HS-5 (cell line): ENCODE results near the gene PFN4.
"Not testable (repeated sequence)": the region's sequence is repeated elsewhere in the genome, so short reads cannot be mapped to it uniquely, and the experiment has no call there.

Source experiments
- DNase-seq: peaks from one replicate; pipeline ENCODE4 v3.0.0-alpha.2; 2012; ENCODE audit warnings: low read depth

PFN4 gene, protein sequence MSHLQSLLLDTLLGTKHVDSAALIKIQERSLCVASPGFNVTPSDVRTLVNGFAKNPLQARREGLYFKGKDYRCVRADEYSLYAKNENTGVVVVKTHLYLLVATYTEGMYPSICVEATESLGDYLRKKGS

DNA sequence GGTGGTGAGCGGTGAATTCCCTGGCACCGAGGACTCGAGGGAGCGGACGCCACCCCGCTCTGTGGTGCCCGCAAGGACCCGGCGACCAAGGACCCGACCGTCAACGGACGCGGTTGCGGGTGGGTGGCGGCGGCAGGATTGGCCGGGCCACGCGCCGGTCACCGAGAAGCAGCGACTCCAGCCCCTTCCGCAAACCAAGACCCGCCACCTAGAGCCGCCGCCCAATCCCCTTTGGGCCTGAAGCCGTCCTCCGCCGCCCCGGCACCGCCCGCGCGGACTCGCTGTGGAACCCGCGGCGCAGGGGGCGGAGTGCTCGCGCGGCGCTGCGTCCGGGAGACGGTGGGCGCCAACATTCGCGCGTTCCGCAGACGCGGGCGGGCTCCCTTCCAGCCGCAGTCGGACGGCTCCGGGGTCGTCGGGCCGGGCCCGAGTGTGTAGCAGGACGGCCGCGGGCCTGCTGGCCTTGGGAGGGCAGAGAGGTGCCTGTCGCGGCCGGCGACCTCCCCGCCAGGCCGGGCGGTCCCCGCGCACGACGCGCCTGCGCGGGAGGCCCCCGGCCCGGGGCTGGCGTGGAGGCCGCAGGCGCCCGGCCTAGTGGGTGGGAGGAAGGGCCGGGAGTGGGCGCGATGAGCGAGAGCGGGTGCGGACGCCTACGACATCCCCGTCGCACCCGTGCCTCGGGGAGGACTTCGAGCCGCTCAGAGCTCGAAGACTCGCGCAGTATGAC, at the start of gene PFN4, which contains the start of gene FAM228B:
TSS of gene PFN4 (minus strand) at position 140 of the 727 bp plus-strand sequence. CDS start 799 bp downstream, outside the sequence.
TSS of gene FAM228B (plus strand) at position 275 of the 727 bp plus-strand sequence. CDS start 893 bp downstream, outside the sequence.
- no peak for DNase-seq

DNA sequence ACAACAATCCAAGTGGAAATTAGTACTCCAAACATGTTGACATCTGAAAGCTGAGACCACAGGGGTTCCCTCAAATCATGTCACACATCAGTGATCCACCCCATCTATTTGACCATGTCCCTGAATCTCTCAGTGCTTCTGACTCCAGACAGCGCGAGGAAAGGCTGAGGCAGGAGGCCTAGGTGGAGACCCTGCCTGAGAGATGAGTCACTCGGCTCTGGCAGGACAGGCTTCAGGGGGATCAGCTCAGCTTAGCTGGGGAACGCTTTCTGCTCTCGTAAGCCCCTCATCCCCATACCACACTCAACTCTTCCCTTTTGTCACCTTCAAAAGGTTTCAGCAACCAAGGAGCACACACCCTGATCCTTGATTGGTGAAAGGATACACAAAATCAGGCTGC, 45.9 kb upstream of the PFN4 start:
- no peak for DNase-seq

DNA sequence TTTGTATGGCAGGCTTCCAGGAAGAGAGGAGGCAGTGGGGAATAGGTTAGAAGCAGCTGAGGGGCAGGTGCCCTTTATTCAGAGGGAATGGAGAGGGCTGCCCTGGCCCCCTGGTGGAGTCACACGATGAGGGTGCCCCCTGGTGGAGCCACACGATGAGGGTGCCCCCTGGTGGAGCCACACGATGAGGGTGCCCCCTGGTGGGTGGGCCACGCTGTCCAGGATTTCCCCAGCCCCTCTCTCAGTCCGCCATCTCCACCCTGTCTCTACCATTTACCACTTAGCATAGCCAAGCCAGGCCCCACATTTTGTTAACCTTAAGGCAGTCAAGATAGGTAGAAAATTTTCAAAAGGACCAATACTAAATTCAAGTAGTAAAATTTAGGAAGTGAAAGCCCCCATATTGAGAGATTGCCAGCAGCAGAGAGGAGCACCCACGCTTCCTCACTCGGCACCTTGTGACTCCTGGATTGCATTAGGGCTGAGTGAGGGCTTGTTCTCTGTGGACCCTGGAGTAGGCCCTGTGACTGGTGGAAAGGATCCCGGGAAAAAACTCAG, 41.4 kb upstream of the PFN4 start:
- no peak for DNase-seq

DNA sequence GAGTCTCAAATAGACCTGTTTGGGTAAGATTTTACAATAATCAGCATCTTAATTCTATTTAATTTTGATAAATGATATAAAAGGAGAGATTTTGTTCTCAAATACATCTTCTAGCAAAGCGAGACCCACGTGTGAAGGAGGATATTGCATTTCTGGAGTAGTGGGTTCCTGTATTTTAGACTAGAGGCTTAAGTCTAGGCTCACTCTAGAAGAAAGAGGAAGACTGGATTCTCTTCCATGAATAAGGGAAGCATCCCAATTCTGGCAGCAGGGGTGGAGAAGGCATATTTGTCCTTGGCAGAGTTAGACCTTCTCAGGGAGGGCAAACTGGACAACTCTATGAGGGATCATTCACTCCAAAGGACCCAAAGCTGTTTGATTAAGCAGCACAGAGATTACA, 40.5 kb upstream of the PFN4 start:
- DNase-seq: no peak

DNA sequence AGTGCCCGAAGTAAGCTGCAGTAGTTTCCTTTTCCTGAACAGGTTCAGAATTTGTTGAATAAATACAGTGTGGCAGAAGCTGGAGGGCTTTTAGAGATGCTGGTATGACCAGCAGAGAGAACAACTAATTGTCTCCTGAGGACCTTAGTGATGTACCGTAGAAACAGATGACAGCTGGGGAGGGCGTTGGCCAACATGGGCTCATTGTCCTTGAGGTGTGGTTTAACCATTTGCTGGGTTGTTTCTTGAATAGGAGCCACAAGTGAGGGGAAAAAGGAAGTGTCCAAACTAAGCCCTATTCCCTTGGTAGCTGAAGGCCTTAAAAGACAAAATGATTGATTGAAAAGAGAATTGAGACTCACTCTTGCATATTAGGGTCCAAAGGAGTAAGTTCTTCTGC, 40.1 kb upstream of the PFN4 start:
- no peak for DNase-seq

DNA sequence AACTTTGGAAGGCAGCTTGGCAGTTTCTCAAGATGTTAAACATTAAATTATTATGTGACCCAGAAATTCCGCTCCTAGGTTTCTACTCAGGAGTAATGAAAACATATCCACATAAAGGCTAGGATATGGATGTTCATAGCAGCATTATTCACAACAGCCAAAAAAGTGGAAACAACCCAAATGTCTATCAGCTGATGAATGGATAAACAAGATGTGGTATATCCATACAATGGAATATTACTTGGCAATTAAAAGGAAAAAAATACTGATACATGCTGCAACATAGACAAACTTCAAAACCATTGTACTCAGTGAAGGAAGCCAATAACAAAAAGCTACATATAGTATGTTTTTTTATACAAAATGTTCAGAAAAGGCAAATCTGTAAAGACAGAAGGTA, 39.4 kb upstream of the PFN4 start:
- DNase-seq: no peak

DNA sequence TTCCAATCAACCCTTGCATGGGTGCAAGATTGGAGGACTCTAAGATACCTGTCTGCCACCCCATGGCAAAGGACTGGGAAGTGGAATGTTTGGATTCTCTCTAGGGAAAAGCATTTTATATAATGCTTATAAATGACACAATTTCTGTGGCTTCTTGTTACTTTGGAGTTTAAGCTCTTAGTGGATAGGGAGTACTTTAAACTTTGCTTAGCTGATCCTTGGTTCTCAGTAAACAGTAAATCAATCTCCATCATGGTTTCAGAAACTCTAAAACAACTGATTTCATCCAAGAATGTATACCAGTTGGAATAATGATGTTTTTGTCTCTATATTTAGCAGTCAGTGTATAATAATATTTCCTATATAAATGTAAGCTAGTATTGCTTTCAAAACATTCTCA, 37.6 kb upstream of the PFN4 start:
- no peak for DNase-seq

DNA sequence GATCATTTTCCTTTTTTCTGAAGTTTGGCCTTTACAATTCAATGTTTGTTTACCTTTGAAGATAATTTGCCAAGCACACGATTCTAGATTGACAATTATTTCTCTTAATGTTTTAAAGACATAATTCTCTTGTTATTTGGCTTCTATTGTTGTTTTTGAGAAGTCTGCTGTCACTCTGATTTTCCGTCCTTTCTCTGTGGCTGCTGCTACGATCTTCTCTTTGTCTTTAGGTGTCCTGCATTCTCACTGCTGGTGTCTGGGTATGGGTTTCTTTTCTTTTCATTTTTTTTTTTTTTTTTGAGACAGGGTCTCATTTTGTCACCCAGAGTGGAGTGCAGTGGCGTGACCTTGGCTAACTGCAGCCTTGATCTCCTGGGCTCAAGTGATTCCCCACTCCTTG, 36.6 kb upstream of the PFN4 start:
- no peak for DNase-seq

DNA sequence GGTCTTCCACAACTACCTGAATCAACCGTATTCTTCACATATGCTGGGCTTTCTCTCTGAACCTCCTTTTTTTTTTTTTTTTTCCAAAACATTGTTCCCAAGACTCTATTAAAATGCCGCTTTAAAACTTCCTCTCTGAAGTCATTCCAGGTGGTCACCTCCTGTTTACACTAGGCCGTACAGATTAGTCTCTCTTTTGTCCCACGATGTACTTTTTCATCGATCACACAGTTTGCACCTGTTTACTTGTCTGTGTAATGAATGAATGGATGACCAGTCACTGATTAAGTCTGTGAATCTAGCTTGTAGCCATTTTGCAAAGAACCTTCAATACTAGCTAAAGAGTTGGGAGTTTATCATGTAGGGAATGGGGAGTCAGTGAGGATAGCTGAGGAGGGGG, 35.0 kb upstream of the PFN4 start:
- DNase-seq: no peak

DNA sequence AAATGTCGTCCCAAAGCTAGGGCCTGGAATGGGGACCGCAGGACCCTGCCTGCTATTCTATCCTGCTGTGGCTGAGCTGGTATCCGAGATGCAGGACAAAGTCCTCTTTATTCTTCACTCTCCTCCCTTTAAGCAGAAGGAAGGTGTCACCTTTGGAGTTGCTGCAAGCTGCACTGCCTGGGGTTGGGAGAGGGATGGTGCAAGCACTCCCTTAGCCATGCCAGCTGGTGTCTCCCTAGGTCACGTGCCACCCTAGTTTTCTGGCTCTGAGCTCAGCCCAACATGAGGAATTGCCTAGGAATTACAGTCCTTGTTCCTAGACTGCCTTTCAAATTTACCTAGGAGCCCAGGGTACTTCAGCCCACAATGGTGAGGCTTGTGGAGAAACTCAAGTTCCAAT, 30.3 kb upstream of the PFN4 start:
- DNase-seq: no peak

DNA sequence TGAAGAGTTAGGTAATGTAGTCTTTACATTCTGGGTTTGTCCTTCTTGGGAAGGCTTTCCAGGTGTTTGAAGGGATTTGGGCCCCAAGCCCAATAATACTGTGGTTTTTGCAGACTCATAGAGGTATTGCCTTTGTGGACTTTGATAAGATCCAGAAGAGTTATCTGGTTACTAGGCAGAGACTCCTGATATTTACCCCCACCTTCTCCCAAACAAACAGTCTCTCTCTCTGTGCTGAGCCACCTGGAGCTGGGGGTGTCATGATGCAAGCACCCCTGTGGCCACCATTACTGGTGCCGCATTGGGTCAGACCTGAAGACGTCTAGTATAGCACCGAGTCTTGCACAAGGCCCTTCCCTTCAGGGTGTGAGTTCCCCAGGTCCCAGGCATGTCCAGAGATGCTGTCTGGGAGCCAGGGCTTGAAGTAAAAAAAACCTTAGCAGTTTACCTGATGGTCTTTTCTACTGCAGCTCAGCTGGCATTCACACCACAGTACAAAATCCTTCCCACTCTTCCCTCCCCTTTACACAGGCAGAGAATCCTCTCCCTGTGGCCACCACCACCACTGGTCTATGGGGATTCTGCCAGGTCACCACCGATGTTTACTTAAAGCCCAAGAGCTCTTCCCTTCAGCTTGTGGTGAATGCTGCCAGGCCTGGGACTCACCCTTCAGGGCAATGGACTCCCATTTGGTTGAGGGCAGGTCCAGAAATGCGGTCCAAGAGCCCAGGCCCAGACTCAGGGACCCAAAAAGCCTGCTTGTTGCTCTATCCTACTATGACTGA, 29.5 kb upstream of the PFN4 start:
- no peak for DNase-seq

DNA sequence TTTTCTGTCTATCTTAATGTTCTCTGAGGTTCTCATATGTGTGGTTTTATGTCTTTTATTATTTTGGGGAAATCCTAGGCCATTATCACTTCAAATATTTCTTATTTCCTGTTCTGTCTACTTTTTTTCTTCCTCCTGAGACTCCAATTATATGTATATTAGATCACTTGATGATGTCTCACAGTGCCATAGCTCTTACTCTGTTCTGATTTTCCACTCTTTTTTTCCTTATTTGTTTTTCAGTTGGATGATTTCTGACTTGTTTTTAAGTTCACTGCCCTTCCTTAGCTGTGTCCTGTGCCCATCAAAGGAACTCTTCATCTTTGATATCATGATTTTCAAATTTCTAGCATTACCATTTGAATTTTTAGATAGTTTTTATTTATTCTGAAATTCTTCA, 24.2 kb upstream of the PFN4 start:
- no peak for DNase-seq

DNA sequence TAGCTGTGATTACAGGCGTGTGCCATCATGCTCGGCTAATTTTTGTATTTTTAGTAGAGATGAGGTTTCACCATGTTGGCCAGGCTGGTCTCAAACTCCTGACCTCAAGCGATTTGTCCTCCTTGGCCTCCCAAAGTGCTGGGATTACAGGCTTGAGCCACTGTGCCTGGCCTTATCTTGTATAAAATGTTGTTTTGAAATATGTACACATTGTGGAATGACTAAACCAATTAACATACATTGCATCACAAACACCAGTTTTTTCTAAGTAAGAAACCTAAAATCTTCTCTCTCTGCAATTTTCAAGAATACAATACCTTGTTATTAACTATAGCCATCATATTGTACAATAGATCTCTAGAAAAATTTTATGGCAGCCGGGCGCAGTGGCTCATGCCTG, 17.2 kb upstream of the PFN4 start:
- not testable (repeated sequence) for DNase-seq

DNA sequence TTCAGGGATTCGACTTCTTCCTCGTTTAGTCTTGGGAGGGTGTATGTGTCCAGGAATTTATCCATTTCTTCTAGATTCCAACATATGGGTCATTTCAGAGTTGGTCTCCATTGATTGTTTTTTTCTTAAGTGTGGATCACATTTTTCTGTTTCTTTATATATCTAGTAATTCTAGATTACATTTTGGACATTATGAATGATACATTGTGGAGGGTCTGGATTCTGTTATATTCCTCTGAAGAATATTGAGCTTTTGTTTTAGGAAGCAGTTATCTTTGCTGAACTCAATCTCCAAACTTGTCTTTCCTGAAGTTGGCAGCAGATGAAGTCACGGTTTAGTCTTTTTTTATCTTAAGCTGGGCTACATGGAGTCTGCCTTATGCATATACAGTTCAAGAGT, 9.4 kb upstream of the PFN4 start:
- no peak for DNase-seq

DNA sequence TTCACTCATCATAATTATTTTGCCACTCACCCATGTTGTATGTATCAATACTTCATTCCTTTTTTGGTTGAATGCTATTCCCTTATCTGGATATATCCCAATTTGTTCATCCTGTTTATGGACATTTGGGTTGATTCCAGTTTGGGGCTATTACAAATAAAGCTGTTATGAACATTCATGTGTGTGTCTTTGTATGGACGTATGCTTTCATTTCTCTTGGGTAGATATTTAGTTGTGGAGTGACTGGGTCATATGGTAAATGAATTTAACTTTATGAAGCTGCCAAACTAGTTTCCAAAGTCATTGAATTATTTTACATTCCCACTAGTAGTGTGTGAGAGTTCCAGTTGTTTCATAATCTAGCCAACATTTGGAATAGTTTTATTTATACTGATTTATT, 2.8 kb upstream of the PFN4 start:
- no peak for DNase-seq

DNA sequence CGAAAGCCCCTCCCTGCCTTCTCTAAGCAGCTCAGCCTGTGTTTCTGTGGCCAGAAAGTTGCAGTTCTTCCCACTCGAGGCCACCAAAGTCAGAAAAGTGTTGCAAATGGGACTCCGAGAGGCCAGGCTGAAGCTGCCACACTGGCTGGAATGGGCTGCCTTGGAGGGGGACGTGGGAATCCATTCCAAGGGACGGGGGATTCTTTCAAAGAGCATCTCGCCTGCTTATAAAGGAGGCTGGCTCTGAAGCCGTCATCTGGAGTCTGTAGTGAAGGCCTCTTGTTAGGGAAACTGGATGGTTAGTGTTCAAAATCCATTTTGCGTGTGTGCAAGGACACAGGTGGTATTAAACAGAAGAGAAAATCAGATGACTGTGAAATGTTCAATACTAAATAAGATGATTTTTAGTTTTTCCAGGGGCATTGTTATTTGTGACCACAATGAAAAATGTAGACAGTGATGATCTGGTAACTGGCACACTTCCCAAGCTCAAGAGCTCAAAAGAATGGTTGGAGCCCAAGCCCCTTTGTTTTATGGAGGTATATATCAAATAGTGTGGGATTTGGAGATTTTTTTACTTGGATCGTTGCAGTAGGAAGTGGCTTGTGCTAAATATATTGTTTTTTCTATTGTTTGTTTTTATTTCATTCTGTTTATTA, 917 bp upstream of the PFN4 start:
- no peak for DNase-seq

DNA sequence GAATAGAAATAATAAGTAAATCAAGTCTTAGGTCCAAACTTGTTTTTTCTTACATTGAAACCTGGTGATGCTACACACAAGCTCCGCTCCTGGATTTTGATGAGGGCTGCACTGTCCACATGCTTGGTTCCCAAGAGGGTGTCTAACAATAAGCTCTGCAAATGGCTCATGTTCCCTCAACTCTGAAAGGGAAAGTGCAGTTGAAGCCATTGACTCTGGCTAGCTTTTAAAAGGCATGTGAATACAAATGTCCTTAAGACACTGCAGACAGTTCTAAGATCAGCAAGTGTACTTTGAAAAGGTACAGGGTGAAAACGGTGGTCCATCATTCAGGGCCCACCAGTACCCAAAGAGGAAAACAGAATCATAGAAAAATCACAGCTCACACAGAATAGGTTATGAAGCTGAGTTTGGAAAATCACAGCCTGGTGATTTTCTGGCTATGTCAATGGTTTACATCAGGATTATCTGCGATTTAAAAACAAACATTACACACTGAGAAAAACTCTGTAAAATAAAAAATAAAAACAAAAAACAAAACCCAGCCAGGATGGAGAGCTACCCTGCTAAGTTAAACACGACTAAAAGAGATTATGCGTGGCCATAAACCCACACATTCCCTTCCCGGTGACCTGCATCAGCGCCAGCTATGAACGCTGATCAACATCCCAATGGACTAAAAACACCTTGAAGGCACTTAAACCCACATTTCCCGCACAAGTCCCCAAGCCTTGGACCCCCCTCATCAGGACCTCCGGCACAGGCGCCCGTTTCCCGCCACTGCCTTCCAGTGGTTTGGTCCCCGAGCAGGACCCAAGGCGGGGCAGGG, 554 bp downstream of the PFN4 start:
- no peak for DNase-seq

DNA sequence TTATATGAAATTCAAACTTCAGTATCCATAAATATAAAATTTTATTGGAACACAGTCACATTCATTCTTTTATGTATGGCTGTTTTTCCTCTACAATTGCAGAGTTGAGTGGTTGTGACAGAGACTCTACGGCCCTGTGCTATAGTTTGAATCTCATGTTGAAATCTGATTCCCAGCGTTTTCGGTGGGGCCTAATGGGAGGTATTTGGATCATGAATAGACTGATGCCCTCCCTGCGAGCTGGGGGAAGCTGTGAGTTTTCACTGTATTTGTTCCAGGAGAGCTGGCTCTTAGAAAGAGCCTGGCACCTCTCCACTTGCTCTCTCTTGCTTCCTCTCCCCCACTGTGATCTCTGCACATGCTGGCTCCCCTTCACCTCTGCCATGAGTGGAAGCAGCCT, 1.7 kb downstream of the PFN4 start:
- DNase-seq: no peak

DNA sequence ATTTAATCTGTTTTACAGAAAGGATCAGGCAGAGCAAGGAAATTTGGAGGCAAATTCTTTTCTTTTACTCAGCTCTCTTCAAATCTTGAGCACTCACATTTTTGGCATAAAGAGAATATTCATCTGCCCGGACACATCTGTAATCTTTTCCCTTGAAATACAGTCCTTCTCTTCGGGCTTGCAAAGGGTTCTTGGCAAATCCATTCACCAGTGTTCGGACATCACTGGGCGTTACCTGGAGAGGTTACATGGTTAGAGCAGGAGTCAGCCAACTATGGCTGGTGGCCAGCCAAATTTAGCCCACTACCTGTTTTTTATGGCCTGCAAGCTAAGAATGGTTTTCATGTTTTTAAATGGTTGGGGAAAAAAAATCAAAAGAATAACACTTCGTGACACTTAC, 2.1 kb downstream of the PFN4 start:
- no peak for DNase-seq

DNA sequence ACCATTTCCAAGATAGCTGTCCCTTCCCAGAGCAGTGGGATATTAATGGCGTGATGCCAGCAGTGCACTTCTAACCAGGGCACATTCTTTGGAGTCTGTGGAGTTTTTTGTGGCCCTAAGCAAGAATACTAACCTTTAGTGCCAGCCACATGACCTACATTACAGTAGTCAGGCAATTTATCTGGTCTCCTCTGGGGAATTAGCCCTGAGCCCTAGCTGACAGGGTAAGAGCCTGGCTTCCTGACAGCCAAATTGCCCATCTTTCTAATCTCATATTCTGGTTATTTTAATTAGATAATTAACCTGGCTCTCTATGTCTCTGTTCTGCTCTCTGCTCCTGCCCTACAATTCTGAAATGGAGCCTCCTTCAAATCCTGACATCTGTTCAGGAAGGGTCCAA, 5.2 kb downstream of the PFN4 start:
- no peak for DNase-seq

DNA sequence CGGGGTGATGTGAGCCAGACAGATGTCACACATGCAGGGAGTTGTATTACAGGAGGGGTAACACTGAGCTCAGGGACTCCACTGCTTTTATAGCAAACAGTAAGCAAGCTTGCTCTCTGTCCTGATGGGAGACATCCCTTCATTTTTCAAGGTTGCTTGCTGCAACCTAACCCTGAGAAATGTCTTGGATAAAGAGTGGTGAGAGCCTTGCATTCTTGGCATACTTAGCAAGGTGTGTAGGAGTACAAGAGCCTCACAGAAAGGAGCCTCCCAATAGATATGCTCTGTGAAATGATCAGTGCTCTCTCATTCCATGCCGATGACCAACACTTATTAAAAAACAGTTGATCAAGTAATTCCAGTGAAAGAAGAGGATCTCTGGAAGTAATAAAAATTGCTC, 8.1 kb downstream of the PFN4 start:
- no peak for DNase-seq
